Gastroesophageal sphincter (tissue), 4 donors: ENCODE data around the gene TMEM42. TPM values are rescaled to one million over a fixed set of nuclear protein-coding genes. Genes with fewer than 3 reads are reported as not detected.

Experiments used
- ATAC-seq: fragments of 150-250 bp; one replicate; pipeline ENCODE4 v1.9.1; 2016; ENCODE audit warnings: mild to moderate bottlenecking, moderate library complexity
- H3K27ac ChIP-seq, 4 donors: fragments of 200-600 bp; sonication (generic) in 3 of 4; 1 replicate in 3 of 4; 2 replicates in 1 of 4; pipeline ENCODE4 v1.5.1; 2016 to 2019
- H3K27me3 ChIP-seq: fragments of 200-600 bp; sonication (generic); one replicate; pipeline ENCODE4 v1.5.1; 2019
- H3K36me3 ChIP-seq, 2 donors: fragments of 200-600 bp; sonication (generic); one replicate each; pipeline ENCODE4 v1.5.1; 2019; ENCODE audit warnings: control low read depth in 1 of 2
- H3K4me1 ChIP-seq, 3 donors: fragments of 200-600 bp; sonication (generic); 1 replicate in 2 of 3; 2 replicates in 1 of 3; pipeline ENCODE4 v1.5.1; 2016 to 2019; ENCODE audit warnings: control low read depth in 2 of 3
- H3K4me3 ChIP-seq, 2 donors: fragments of 200-600 bp; sonication (generic); one replicate each; pipeline ENCODE4 v1.5.1; 2019; ENCODE audit warnings: mild to moderate bottlenecking in 1 of 2, moderate library complexity in 1 of 2
- H3K9me3 ChIP-seq, 3 donors: fragments of 200-600 bp; sonication (generic); one replicate each; pipeline ENCODE4 v1.5.1; 2017 to 2019; ENCODE audit warnings: control low read depth in 2 of 3
- CTCF ChIP-seq, 4 experiments: fragments of 200-600 bp in 2 of 4; fragments of 450-650 bp in 2 of 4; sonication (generic) in 1 of 4; IDR thresholded peaks; one replicate each; pipeline ENCODE4 v1.5.1; 2017 to 2019; ENCODE audit warnings: antibody characterized with exemption in 4 of 4, mild to moderate bottlenecking in 2 of 4, moderate library complexity in 2 of 4
- EP300 ChIP-seq: sonication (generic); formaldehyde crosslinking; IDR thresholded peaks from one replicate; pipeline ENCODE4 v1.6.1; 2017; ENCODE audit warnings: antibody characterized with exemption, mild to moderate bottlenecking
- POLR2A ChIP-seq, 2 donors: fragments of 450-650 bp; IDR thresholded peaks; one replicate each; pipeline ENCODE4 v1.6.1; 2017; ENCODE audit warnings: antibody characterized with exemption in 2 of 2, mild to moderate bottlenecking in 2 of 2, moderate library complexity in 1 of 2
- POLR2AphosphoS5 ChIP-seq: sonication (generic); formaldehyde crosslinking; IDR thresholded peaks from one replicate; pipeline ENCODE4 v1.6.1; 2017; ENCODE audit warnings: antibody characterized with exemption
- WGBS, 2 donors: methylation state at CpG; one replicate each; pipeline ENCODE4 v1.1.5; 2018; ENCODE audit warnings: low coverage in 1 of 2; 5-methylcytosine and 5-hydroxymethylcytosine counted together
- total RNA-seq, 4 donors: library from RNA; depleted of rRNA; stranded (reverse); fragments of >200 nt; gene quantifications; one replicate each; pipeline ENCODE4 v1.1.0, GENCODE V29; 2016

The TMEM42 gene
- total RNA-seq, 4 donors from 2014 or later: 7.0 to 14.9 (median 9.0) TPM

- Histone ChIP-seq H3K4me3 (no peak overlapping the region), H3K27ac (no peak overlapping the region), H3K9me3 (no peaks in the 10 kb centered on the region), H3K27me3 (no peaks in the 10 kb centered on the region), H3K36me3 (no peaks in the 10 kb centered on the region), H3K4me1 (no peaks in the 10 kb centered on the region)
- no peak for ATAC-seq
- WGBS, 2 donors: 88 to 96% methylated on average over 5 of the region's 5 CpGs
- TF ChIP-seq POLR2A (IDR thresholded peaks at IDR 0.05) (no peak), POLR2AphosphoS5 (no peak), EP300 (no peak), CTCF (IDR thresholded peaks at IDR 0.05) (no peak)
These were observed 30.5 kb upstream of the TMEM42 start for GRCh38 chr3:44831232-44831631.

- ATAC-seq: no peak
- WGBS, 2 donors: 75 to 80% methylated on average over 1 of the region's 1 CpG
These were observed 29.7 kb upstream of the TMEM42 start for GRCh38 chr3:44832032-44832431.

GRCh38 chr3:44832965-44833364 lies 28.7 kb upstream of the TMEM42 start:
- no peak overlapping the region for H3K4me3 ChIP-seq
- no peak for ATAC-seq
- H3K27ac ChIP-seq: no peak overlapping the region

More at GRCh38 chr3:44832032-44832431, 29.7 kb upstream of the TMEM42 start:
- Histone ChIP-seq H3K36me3 (no peaks in the 10 kb centered on the region), H3K27ac (no peak overlapping the region), H3K27me3 (no peaks in the 10 kb centered on the region), H3K4me1 (no peaks in the 10 kb centered on the region), H3K9me3 (no peaks in the 10 kb centered on the region), H3K4me3 (no peak overlapping the region)
- no peak for TF ChIP-seq EP300

GRCh38 chr3:44833394-44833793 lies 28.3 kb upstream of the TMEM42 start:
- Histone ChIP-seq H3K27ac (no peak overlapping the region), H3K9me3 (no peaks in the 10 kb centered on the region), H3K36me3 (no peaks in the 10 kb centered on the region), H3K27me3 (no peaks in the 10 kb centered on the region), H3K4me3 (no peak overlapping the region), H3K4me1 (no peaks in the 10 kb centered on the region)
- 86 to 97% methylated on average over 3 to 4 of the region's 7 CpGs for WGBS, 2 donors
- TF ChIP-seq POLR2AphosphoS5: no peak
- no peak for TF ChIP-seq POLR2A (IDR thresholded peaks at IDR 0.05)
- TF ChIP-seq EP300: no peak
- no peak for TF ChIP-seq CTCF (IDR thresholded peaks at IDR 0.05)
- no peak for ATAC-seq

More at GRCh38 chr3:44832965-44833364, 28.7 kb upstream of the TMEM42 start:
- TF ChIP-seq EP300 (no peak), POLR2A (IDR thresholded peaks at IDR 0.05) (no peak), CTCF (IDR thresholded peaks at IDR 0.05) (no peak), POLR2AphosphoS5 (no peak)
- WGBS, 2 donors: 93 to 100% methylated on average over 1 to 2 of the region's 2 CpGs
- Histone ChIP-seq H3K36me3 (no peaks in the 10 kb centered on the region), H3K4me1 (no peaks in the 10 kb centered on the region), H3K27me3 (no peaks in the 10 kb centered on the region), H3K9me3 (no peaks in the 10 kb centered on the region)

- 92 to 100% methylated on average over 2 to 3 of the region's 3 CpGs for WGBS, 2 donors
- no peaks in the 10 kb centered on the region for H3K36me3 ChIP-seq
- H3K4me3 ChIP-seq: no peak overlapping the region
- H3K27me3 ChIP-seq: no peaks in the 10 kb centered on the region
- H3K9me3 ChIP-seq: no peaks in the 10 kb centered on the region
- H3K27ac ChIP-seq: no peak overlapping the region
- TF ChIP-seq POLR2AphosphoS5: no peak
- no peak for TF ChIP-seq CTCF (IDR thresholded peaks at IDR 0.05)
- TF ChIP-seq POLR2A (IDR thresholded peaks at IDR 0.05): no peak
- no peak for TF ChIP-seq EP300
- H3K4me1 ChIP-seq: no peaks in the 10 kb centered on the region
- ATAC-seq: no peak
These were observed 26.0 kb upstream of the TMEM42 start for GRCh38 chr3:44835684-44836083.
